Left colon (tissue), 2 donors: Measurements from ENCODE around the gene ANKRD42. TPM values are rescaled to one million over a fixed set of nuclear protein-coding genes. Genes with fewer than 3 reads are reported as not detected.

ENCODE experiments used
- ATAC-seq: fragments of 200-7000 bp; cut with Tn5 transposase; one replicate; pipeline ENCODE4 v1.9.1; 2020; ENCODE audit warnings: mild to moderate bottlenecking, moderate library complexity
- DNase-seq, 2 donors: peaks; one replicate each; pipeline ENCODE4 v3.0.0-alpha.2; 2020
- intact Hi-C, 2 donors: fragments of 100-400 bp; cut with DNase I in 1 of 2; cut with micrococcal nuclease in 1 of 2; formaldehyde crosslinking; loops; one replicate each; pipeline versions ENCODE4 v1.11.2 to v1.14.0; 2022; cut with DNase I, micrococcal nuclease
- long read RNA-seq: library from polyadenylated mRNA; unstranded; transcript quantifications from one replicate; pipeline ENCODE4 v2.0.0, GENCODE V29; 2021
- total RNA-seq, 2 donors: library from RNA; stranded (reverse); fragmentation: NEBNext Ultra II Directional; extraction: Animal tissue kit (Norgen Biotek cat#: 25700); gene quantifications; one replicate each; pipeline ENCODE4 v1.2.1, GENCODE V29; 2021
- donor health status: DM: no; HTN: no; CAD: no.
- donor health status: DM: yes; HTN: yes; CAD: no.

Gene ANKRD42
- total RNA-seq = 1 to 10 TPM; 7.2 to 8.6 TPM
- long read RNA-seq, full-length matches to known transcripts = 8 of 12 reads
- long read RNA-seq, partial matches to known transcripts = 1 of 12 reads
- long read RNA-seq, other reads (novel, unspliced or antisense) = 3 of 12 reads

DNA sequence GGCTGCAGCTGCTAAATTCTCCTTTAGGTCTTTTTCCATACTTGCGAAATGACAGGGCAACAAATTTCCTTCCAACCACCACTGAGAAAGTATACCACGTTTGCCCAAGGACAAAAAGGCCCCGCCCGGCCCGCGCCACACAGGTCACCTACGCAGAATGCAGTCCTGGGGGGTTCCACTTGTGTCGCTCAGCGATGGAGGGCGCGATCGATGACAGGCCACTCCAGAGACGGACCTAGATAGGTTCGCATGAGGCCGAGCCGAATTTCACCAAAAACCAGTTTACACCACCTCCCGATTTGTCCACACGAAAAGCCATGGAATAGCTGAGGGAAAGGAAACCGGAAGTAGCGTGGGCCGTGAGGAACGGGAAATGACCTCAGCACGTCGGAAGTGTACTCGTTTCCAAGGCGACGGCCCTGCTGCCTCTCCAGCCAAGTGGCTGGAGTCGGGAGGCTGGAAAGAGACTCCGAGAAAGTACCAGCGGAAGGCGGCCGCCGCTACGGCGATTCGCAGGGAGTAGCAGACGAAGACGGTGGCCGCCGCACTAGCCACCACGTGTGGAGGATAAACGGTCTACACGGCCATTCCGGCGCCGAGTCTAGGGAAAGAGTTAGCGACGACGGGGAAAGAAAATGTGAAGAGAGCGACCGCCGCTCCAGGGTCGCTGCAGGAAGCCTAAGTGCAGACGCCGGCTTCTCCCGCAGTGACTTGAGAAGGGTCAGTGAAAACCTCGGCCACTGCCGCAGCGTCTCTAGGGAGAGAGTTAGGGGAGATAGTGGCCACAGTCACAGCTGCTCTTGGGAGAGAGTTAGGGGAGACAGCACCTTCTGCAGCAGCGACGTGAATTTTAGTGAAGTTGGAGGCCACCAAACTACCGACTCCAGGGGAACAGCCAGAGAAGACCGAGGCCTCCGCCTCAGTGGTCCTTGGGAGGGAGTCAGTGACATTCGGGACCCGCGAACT is at the start of gene ANKRD42:
TSS of gene ANKRD42 (plus strand) at position 398 of the 966 bp plus-strand sequence. CDS start 959 bp downstream, outside the sequence.
- peak; percentile 93 to 95 for DNase-seq
- peak; percentile 94 for ATAC-seq
- intact Hi-C loops = loop anchor here in 1 of 2 donors (10.0 kb wide), 1 partner anchor 289 kb away; the partner anchor contains the start of genes DDIAS and PRCP

DNA sequence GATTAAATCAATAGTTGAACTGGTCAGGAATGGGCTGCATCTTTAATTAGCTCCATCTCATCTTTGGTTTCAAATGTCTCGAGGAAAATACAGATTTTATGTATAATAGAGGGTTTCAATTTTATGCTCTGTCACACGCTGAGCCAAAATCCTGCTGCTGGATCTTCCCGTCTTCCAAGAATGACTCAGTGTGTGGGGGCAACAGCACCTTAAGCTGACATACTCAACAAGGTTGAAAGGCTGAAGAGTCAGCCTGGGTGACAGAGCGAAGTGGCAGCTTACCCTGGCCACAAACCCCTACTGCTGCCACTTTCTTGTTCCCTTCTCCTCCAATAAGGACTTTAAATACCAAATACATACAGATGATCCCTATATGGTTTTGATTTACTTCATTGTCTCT is 45.6 kb upstream of the ANKRD42 start:
- intact Hi-C loops = no loop called here
- DNase-seq (no peak), ATAC-seq (no peak)

DNA sequence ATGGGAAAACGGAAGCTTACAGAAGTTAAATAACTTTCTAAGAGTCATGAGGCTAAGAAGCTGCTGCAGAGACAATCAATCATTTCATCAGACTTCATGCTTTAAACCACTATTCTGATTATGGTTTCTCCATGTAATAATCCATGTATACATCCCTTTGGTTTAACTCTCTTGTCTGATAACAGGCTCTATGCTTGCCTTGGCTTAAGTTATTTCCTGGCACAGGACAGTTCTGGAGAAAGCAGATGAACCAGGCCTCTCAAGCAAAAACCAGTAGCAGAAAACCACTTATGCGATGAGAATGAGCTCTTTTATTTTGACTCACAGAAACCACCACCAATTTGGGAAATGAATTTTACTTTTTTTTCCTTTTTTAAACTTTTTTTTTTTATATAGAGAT is 43.1 kb upstream of the ANKRD42 start:
- DNase-seq (no peak), ATAC-seq (no peak)
- intact Hi-C loops = no loop called here

DNA sequence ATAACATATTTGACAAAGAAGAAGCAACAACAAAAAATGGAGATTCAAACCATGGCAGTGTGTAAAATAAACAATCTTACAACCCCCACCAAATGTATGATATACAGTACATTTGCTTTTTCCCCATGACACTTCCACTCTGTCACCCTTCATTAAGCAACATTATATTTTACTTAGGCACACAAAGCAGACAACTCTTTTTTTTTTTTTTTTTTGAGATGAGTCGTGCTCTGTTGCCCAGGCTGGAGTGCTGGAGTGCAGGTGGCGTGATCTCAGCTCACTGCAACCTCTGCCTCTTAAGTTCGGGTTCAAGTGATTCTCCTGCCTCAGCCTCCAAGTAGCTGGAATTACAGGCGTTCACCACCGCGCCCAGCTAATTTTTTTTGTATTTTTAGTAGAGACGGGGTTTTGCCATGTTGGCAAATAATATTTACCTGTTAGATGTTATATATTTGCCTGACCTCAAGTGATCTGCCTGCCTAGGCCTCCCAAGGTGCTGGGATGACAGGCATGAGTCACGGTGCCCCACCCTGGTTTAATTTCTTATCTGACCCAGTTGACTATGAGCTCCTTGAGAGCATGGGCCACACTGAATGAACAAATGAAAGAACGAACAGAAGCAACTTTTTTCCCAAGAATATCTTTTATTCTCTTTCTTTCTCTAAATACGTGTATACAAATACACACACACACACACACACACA is 42.1 kb upstream of the ANKRD42 start:
- DNase-seq (peak; percentile 51 to 70), ATAC-seq (peak; percentile 63)
- intact Hi-C loops = no loop called here

DNA sequence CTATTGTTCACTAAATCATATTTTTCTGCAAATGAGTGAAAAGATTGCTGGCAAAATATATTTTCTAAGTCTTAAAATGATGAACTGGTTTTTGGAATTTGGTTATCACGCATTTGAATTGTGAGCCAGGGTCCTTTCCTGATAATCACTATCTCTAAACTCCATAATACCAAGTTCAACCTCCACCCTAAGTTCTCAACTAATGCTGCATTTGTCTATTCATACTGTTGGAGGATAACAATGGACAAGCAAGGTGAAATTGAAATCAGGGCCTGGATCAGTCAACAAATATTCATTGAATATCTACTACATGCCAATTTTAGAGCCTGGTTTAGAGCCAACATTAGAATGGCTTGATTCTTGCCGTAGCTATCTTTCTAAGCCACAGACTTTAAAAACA is 41.2 kb upstream of the ANKRD42 start:
- ATAC-seq (no peak), DNase-seq (no peak)
- intact Hi-C loops = no loop called here

DNA sequence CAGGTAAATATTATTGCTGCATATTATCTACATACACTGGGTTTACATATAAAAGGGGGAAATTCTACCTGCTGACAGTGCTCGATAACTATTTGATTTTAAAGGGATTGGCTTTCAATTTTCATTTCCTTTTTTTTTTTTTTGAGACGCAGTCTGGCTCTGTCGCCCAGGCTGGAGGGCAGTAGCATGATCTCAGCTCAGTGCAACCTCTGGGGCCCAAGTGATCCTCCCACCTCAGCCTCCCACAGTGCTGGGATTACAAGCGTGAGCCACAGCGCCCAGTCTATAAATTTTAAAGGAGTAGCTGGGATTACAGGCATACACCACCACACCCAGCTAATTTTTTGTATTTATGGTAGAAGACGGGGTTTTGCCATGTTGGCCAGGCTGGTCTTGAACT is 39.7 kb upstream of the ANKRD42 start:
- ATAC-seq (no peak), DNase-seq (no peak)
- intact Hi-C loops = no loop called here

DNA sequence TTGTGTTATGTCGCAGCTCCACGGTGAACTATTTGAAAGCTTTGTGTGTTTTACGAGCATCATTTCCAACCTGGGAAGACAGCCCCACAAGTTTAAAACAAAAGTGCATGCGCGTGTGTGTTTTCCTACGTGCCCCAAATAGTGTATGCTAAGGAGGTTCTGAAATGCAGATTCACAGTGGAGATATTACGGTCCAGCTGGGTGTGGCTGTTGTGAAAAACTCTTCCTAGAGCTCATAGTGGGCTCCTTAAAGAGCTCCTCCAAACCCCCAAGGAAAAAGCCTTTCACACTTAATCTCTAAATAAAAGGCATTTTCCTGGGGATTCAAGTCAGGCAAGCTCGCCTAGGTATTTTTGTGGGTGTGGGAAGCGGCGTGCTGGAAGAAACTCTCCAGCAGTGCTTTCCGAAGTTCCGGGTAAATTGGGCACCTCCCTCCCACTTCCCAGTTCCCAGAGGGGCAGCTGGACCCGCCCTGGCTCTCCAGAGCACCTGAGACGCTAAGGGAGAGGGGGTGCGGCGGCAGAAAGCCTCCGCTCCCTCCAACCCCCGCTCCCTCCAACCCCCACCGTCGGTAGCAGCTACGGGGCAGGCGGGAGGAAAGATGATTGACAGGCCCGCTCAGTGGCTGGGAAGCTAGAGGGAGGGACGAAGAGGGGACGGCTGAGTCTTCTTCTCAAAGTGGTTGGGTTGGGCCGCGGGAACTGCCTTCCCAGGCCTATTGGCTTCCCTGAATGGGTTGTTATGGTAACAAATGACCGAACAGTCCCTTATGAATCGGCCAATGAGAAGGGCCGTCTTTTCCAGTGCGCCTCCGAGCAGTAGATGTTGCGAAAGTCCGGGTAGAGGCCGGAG is 37.1 kb upstream of the ANKRD42 start:
- DNase-seq = peak in 1 of 2 donors; percentile 99
- intact Hi-C loops = loop anchor here in 1 of 2 donors (5.0 kb wide), 1 partner anchor 84 kb away; the partner anchor contains the start of gene RAB30
- peak; percentile 84 for ATAC-seq

DNA sequence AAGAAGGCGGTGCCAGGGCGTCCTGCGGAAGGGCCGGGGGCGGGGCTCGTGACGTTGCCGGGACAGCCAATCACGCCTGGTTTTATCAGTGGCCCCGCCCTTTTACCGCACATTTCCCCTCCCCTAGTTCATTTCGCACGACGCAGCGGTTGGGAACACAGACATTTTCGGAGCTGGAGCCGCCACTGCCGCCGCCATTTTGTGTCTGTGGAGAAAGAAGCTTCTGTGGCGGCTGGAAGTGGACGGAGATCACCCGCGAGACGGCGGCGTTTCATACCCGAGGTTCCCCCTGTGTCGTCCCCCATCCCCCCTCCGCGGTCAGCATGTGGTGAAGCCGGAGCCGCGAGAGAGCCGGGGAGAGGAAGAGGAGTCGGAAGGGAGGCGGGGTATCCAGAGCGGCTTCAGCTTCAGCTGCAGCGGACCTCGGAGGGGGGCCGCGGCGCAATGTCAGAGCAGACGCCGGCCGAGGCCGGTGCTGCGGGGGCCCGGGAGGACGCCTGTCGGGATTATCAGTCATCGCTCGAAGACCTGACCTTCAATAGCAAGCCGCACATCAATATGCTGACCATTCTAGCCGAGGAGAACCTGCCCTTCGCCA is 36.4 kb upstream of the ANKRD42 start, which contains the start of gene PCF11:
TSS of gene PCF11 (plus strand) at position 136 of the 598 bp plus-strand sequence. CDS start at position 445, 309 bp downstream.
- intact Hi-C loops = loop anchor here in 1 of 2 donors (5.0 kb wide), 1 partner anchor 85 kb away; the partner anchor contains the start of gene RAB30
- peak in 1 of 2 donors; percentile 99 for DNase-seq

DNA sequence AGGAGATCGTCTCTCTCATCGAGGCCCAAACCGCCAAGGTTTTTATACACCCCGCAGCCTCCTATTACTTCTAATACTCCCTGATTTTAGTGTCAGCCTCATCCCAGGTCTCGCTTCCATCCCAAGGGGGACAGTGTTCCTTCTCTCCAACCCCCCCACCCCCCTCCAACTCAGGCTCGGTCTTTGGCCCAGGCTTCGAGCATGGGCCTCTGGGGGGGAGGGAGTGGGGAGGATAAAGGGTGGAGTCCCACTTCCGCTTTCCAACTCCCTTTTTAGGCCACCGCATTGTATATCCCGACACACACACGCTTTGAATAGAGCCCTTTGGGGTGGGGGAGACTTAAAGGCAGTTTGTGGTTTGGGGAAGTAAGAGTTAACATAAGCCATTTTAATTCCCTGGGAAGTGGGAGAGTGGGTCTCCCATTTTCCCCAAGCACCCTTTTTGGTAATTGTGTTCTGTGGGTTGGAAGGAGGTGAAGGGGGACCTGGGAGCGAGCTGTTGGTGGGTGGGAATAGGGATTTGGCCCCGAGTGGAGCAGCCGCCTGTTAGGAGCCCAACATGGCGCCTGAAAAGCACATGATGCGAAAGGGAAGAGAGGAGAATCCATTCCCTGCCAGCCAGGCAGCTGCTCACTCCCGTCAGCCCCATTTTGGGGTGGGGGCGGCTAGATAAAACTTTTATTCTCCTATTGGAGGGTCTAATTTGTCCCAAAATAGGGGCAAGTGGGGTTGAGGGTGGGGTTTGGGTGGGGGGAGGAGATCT is 35.7 kb upstream of the ANKRD42 start:
- peak; percentile 40 for ATAC-seq
- intact Hi-C loops = loop anchor here in 1 of 2 donors (5.0 kb wide), 1 partner anchor 85 kb away; the partner anchor contains the start of gene RAB30
- peak; percentile 54 to 64 for DNase-seq

More for the DNA sequence above, 36.4 kb upstream of the ANKRD42 start, which contains the start of gene PCF11:
- peak; percentile 9 for ATAC-seq

DNA sequence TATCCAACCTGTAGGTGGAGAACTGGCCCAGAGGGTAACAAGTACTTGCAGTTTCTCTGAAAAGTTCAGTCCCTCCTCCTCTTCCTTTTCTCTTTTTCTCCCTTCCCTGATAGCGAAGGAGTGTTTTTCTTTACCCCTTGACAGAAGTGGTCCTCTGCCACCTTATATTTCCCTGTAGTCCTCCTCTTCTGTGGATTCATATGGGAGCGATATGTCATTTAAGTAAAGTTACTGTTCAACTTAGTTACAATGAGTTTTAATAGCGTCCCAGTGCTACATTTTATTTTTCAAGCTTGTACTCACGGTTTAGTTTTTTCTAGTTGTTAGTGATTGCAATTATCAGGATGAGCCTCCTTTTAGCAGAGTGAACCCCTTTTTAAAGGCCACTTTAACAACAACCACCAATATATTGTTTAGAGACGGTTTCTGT is 35.1 kb upstream of the ANKRD42 start:
- DNase-seq (no peak), ATAC-seq (no peak)
- intact Hi-C loops = loop anchor here in 1 of 2 donors (5.0 kb wide), 1 partner anchor 86 kb away; the partner anchor contains the start of gene RAB30

DNA sequence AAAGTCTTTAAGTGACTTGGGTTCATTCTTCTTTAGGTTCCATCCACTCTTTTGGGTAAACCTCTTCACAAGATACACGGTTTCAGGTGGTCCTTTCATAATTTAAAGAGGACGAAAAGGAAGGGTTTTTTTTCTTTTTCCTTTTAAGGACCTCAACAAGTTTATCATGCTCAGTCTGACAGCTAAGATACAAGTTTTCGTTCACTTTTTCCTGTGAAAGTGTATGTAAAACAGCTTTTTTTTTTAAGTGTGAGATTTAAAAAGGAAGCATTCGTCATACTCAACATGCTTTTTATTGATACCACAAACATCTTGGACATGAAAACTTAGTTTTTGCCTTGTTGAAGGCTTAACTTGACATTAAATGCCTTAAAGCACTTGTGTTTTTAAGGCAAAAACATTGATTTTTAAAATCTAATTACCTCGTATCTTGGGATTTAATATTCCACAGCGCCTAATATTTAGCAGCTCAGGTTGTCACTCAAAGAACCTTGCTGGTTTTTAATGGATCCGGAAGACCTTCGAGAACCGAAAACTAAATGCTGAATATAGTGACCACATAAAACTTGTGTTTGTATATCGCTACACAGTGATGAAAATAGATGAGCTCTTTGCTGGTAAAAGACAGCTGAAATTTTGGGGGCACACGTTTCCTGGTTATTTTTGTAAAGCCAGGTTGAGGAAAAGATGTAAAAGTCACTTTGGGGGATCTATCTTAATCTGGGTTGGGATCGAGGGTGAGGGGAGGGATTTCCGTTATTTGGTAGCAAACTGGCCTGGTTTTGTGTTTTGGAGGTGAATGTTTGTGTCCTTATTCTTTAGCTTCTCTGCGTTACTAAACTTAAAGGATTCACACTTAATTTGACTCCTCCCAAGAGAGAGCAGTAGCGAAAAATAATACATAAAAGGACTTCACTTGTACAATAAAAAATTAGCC is 34.3 kb upstream of the ANKRD42 start:
- intact Hi-C loops = loop anchor here in 1 of 2 donors (5.0 kb wide), 1 partner anchor 87 kb away; the partner anchor contains the start of gene RAB30
- DNase-seq (no peak), ATAC-seq (no peak)

DNA sequence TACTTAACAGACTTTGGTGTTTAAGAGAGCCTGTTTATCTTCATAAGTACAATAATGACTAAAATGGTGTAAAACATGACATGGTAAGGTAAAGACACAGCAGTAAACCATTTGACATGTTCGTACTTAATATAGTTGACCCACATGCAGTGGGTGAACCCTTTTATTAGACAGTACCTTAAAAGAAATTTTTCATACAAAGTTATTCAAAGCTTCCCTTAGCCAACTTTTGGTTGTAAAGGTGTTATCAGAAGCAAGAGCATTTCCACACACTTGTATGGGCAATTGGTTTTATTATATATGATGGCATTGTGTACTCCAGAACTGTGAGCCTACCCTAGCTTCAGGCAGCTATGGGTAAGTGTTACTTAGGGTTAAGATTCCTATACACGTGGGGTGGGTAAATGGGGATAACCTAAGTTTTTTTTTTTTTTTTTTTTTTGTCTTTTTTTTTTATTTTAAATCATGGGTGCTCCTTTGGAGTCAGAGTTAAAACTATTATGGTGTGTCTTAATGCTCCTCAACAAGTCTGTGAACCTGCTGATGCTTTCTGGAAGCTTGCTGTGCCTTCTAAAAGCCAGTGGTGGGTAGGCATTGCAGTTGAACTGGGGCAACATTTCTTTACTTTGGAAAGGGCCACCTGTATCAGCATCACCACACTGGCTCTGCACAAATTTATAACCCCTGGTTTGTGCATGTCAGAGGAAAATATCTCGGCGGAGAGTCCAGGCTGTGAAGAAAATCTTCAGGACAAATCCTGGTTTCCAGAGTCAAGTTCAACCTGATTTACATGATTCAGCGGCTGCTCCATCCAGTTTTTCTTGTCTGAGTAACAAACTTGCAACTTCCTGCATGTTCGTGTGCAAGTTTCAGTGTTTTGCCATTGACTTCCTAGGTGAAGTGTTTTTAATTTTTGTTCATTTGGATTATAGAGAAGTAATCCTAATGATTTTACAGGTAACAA is 33.3 kb upstream of the ANKRD42 start:
- DNase-seq (peak in 1 of 2 donors; percentile 36), ATAC-seq (no peak)
- intact Hi-C loops = loop anchor here in 1 of 2 donors (5.0 kb wide), 1 partner anchor 88 kb away; the partner anchor contains the start of gene RAB30

DNA sequence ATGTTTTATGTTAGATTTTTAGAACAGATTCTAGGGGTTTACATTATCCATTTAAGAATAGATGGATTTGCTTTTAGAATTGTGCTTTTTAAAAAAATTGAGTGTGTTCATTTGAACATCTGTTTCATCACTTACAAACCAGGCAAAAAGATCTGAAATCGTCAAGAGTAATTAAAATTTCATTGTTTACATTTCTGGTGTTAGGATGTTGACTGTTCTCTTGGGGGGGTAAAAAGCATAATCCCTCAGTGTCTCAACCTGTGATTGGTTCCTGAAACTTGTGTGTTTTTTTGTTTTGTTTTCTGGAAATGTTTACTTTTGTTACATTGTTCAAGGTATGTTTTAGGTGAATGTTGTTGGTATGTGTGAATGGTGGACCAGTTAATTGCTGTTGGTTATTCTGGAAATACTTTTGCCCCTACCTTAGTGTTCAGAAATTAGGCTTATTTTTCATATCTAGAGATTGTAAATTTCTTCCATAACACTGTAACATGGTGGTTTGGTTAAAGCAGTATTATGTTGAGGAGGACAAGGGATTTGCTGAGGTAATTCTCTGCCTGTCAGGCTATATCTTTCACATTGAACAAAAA is 31.8 kb upstream of the ANKRD42 start:
- DNase-seq = no peak
- no peak for ATAC-seq
- intact Hi-C loops = no loop called here

DNA sequence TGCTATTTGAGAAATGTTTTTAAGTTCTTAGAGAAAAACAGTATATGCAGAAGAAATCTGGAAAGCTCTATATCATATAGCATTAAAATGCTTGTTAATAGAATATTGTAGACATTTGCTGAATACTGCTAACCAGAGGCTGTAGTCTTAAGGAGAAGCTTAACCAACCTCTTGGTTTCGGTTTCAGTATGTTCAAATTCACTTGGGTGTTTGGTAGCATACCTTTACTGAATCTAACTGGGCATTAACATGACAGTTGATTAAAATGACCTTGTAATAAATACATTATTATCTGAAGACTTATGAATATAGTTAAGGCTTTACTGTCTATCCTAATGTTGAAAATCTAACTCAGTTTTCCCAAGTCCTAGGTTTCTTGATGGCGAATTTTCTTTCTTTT is 31.1 kb upstream of the ANKRD42 start:
- ATAC-seq = no peak
- no peak for DNase-seq
- intact Hi-C loops = no loop called here
